Fibroblast of lung (primary cell): ENCODE results near the gene GOT1. TPM values are rescaled to one million over a fixed set of nuclear protein-coding genes. Genes with fewer than 3 reads are reported as not detected.

Experiments
- DNase-seq, 2 donors: peaks; one replicate each; pipeline versions ENCODE4 v3.0.0 to v3.0.0-alpha.2; 2010; ENCODE audit warnings: low read depth in 2 of 2
- H2AFZ ChIP-seq: 2 replicates; pipeline ENCODE4 v1.5.1; 2012; ENCODE audit warnings: low read length, control low read depth, inconsistent platforms
- H3K27ac ChIP-seq: 2 replicates; pipeline ENCODE4 v1.5.1; 2011; ENCODE audit warnings: low read length, control low read depth; ENCODE audit not compliant: insufficient read depth
- H3K27me3 ChIP-seq: 2 replicates; pipeline ENCODE4 v1.5.1; 2011; ENCODE audit warnings: mild to moderate bottlenecking, low read length; ENCODE audit not compliant: control insufficient read depth, insufficient read depth
- H3K36me3 ChIP-seq: 2 replicates; pipeline ENCODE4 v1.5.1; 2011; ENCODE audit warnings: low read length; ENCODE audit not compliant: control insufficient read depth, insufficient read depth
- H3K4me1 ChIP-seq: 2 replicates; pipeline ENCODE4 v1.5.1; 2011; ENCODE audit warnings: low read length; ENCODE audit not compliant: control insufficient read depth, insufficient read depth; ENCODE audit errors: extremely low read depth
- H3K4me2 ChIP-seq: 2 replicates; pipeline ENCODE4 v1.5.1; 2011; ENCODE audit warnings: low read length, control low read depth; ENCODE audit not compliant: insufficient read depth; ENCODE audit errors: extremely low read depth
- H3K4me3 ChIP-seq, 4 experiments: fragments of 200-600 bp in 1 of 4; sonication (generic) in 1 of 4; replicated peaks in 1 of 4; 2 replicates each; pipeline ENCODE4 v1.5.1; 2011 to 2016; ENCODE audit warnings: low read length in 4 of 4, low read depth in 3 of 4, mild to moderate bottlenecking in 3 of 4, control low read depth in 2 of 4, inconsistent platforms in 1 of 4, mixed read lengths in 1 of 4; ENCODE audit not compliant: insufficient read depth in 1 of 4; ENCODE audit errors: control extremely low read depth in 1 of 4
- H3K79me2 ChIP-seq: 2 replicates; pipeline ENCODE4 v1.5.1; 2012; ENCODE audit warnings: mild to moderate bottlenecking, low read length, inconsistent platforms; ENCODE audit not compliant: control insufficient read depth, insufficient read depth
- H3K9ac ChIP-seq: 2 replicates; pipeline ENCODE4 v1.5.1; 2011; ENCODE audit warnings: mild to moderate bottlenecking, low read length, control low read depth; ENCODE audit not compliant: insufficient read depth
- H3K9me3 ChIP-seq: 2 replicates; pipeline ENCODE4 v1.5.1; 2012; ENCODE audit warnings: low read depth, low read length; ENCODE audit not compliant: control insufficient read depth, insufficient read depth
- H4K20me1 ChIP-seq: 2 replicates; pipeline ENCODE4 v1.5.1; 2011; ENCODE audit warnings: low read length; ENCODE audit not compliant: control insufficient read depth, insufficient read depth; ENCODE audit errors: extremely low read depth
- EZH2 ChIP-seq: IDR thresholded peaks from 2 replicates; pipeline ENCODE4 v1.5.1; 2012; ENCODE audit warnings: low read length, control low read depth, mild to moderate bottlenecking; ENCODE audit errors: missing control alignments
- polyA minus RNA-seq: library from RNA; depleted of rRNA, polyadenylated mRNA; stranded (reverse); fragments of >200 nt; gene quantifications from 2 replicates; pipeline ENCODE4 v1.2.3, GENCODE V29; 2011; ENCODE audit warnings: low replicate concordance
- polyA plus RNA-seq, 2 donors: library from polyadenylated mRNA; depleted of rRNA in 1 of 2; stranded (reverse) in 1 of 2; unstranded in 1 of 2; fragments of >200 nt; gene quantifications; 2 replicates each; pipeline ENCODE4 v1.2.1, GENCODE V29; 2011 to 2012; ENCODE audit warnings: missing spikeins in 1 of 2
- total RNA-seq: library from RNA; depleted of rRNA; stranded (reverse); fragments of >200 nt; gene quantifications from 2 replicates; pipeline ENCODE4 v1.2.1, GENCODE V29; 2014
- TF ChIP-seq, protein P1 (sequence below), 2 donors: IDR thresholded peaks in 1 of 2; conservative IDR thresholded peaks in 1 of 2; 1 replicate in 1 of 2; 2 replicates in 1 of 2; pipeline ENCODE4 v1.5.1; 2011 to 2012; ENCODE audit warnings: low read length in 2 of 2, control low read depth in 1 of 2, inconsistent platforms in 1 of 2, low read depth in 1 of 2, mild to moderate bottlenecking in 1 of 2

Gene GOT1
- total RNA-seq (31.8 and 52.2 TPM in 2 replicates), polyA plus RNA-seq (20.8 and 30.2 TPM in 2 replicates), polyA minus RNA-seq (11.5 and 12.5 TPM in 2 replicates)
- polyA plus RNA-seq (2012): 20.0 and 28.4 TPM in 2 replicates

DNA sequence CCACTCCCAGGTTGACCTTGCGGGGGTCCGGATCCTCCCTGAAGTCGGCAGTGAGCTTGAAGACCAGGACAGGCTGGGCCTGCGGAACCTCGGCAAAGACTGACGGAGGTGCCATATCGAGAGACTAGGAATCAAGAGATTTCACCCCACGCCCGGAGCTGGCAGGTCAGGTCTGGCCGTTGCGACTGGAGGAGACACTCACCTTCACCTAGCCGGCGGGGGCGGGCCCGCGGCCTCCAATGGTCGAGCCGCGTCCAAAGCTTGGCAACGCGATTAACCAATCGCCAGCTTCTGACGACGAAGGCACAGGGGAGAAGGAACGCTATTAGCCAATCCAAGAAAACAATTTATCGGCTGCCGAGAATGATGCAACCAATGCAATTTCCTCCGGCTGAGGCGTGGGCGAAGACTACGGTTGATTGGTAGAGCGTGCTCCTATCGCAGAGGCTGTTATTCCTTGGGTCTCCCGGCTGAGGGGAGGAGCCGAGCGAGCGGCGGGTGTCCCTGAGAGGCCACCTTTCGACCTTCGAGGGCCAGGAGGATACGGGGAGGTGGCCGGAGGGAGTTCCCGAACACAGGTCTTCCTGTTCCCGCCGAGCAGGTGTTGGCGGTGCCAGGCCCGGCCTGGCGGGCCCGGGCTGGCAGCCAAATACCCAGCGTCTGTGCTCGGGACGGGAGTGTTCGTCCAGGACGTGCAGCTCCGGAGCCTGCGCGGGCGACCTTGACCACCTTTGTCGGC, at the start of gene GOT1:
Gene GOT1 (minus strand): TSS at position 174 of the 739 bp plus-strand sequence. CDS start 59 bp downstream, at position 115.
- peaks cover 11% of the 10 kb centered on the region for H3K79me2 ChIP-seq
- no peaks in the 10 kb centered on the region for H3K9me3 ChIP-seq
- H3K9ac ChIP-seq: peak within 1 kb of the TSS; percentile 88
- no peaks in the 10 kb centered on the region for H3K4me1 ChIP-seq
- H3K4me2 ChIP-seq: peak within 1 kb of the TSS; percentile 93
- peak; percentile 99 for DNase-seq
- TF ChIP-seq, protein P1, sequence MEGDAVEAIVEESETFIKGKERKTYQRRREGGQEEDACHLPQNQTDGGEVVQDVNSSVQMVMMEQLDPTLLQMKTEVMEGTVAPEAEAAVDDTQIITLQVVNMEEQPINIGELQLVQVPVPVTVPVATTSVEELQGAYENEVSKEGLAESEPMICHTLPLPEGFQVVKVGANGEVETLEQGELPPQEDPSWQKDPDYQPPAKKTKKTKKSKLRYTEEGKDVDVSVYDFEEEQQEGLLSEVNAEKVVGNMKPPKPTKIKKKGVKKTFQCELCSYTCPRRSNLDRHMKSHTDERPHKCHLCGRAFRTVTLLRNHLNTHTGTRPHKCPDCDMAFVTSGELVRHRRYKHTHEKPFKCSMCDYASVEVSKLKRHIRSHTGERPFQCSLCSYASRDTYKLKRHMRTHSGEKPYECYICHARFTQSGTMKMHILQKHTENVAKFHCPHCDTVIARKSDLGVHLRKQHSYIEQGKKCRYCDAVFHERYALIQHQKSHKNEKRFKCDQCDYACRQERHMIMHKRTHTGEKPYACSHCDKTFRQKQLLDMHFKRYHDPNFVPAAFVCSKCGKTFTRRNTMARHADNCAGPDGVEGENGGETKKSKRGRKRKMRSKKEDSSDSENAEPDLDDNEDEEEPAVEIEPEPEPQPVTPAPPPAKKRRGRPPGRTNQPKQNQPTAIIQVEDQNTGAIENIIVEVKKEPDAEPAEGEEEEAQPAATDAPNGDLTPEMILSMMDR (conservative IDR thresholded peaks at IDR 0.05 in 1 of 2, IDR thresholded peaks at IDR 0.05 in 1 of 2; ENCODE audit: low read depth in 1 of 2, low read length in 2 of 2): no peak
- TF ChIP-seq EZH2: no peak
- H4K20me1 ChIP-seq: no peaks in the 10 kb centered on the region
- no peaks in the 10 kb centered on the region for H3K36me3 ChIP-seq
- peak within 1 kb of the TSS; percentile 92 to 100 (median 98) for H3K4me3 ChIP-seq
- H3K27me3 ChIP-seq: no peaks in the 10 kb centered on the region
- peak within 1 kb of the TSS; percentile 98 for H2AFZ ChIP-seq
- peak within 1 kb of the TSS; percentile 87 for H3K27ac ChIP-seq

DNA sequence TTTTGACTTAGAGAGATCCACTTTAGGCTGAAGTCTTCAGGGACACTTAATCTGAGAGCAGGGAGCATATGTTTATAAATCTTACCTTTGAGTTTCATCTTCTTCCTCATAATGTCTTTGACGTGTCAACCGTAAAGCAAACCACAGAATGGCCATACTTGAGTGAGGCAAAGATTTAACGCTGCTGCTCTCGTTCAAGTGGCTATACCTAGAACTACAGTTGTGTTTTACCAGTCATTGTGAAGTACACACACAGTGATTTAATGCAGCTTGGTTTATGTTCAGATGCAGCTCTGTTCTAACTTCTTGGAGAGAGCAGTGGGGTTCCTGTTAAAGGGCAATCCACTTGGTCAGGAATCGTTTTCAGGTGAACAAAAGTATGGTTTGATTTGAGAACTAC, 39.9 kb upstream of the GOT1 start:
- no peak overlapping the region for H3K9ac ChIP-seq

DNA sequence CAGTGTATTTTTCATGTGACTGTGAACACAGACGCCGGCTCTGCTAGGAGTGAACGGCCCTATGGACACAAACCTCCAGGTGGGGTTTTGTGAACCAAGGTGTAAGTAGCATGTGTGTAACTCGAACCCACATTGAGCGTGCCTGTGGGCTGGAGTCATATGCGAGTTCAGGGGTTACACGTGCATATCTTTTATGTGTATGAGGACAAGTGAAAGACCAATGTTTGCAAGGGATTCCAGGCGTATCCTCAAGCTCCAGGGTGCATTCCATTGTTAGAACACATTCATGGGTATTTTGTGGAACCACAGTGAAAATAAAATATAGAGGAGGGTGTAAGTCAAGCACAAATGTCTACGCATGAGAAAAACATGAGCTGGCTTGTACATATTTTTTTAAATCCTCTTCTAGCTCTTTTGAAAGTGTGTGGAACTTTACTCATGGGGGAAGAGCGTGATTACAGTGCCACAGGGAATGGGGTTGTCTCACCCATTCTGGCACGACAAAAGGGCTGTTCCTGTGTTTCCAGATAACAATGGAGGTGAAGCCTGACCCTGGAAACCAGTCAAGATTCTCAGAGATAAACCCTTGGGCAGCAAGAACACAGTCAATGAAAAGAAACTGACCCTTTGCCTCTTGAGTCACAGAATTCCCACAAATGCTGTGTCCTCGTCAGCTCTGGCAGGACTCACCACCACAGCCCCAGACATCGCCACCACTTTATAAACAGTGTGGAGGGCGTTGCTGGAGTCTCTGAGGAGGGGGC, 37.0 kb upstream of the GOT1 start:
- no peak for DNase-seq
- Histone ChIP-seq H3K9ac (no peak overlapping the region), H3K27ac (no peak overlapping the region), H3K36me3 (no peaks in the 10 kb centered on the region), H3K9me3 (no peaks in the 10 kb centered on the region), H3K79me2 (no peaks in the 10 kb centered on the region), H3K4me1 (no peaks in the 10 kb centered on the region), H3K27me3 (peaks cover 7% of the 10 kb centered on the region), H2AFZ (no peak overlapping the region), H4K20me1 (no peaks in the 10 kb centered on the region), H3K4me3 (no peak overlapping the region), H3K4me2 (no peak overlapping the region)
- TF ChIP-seq, protein P1 (conservative IDR thresholded peaks at IDR 0.05 in 1 of 2, IDR thresholded peaks at IDR 0.05 in 1 of 2; ENCODE audit: low read depth in 1 of 2, low read length in 2 of 2): no peak
- TF ChIP-seq EZH2: no peak

More for the DNA sequence above, 39.9 kb upstream of the GOT1 start:
- H3K4me1 ChIP-seq: no peaks in the 10 kb centered on the region
- no peak for DNase-seq
- H3K9me3 ChIP-seq: no peaks in the 10 kb centered on the region
- H3K4me2 ChIP-seq: no peak overlapping the region
- H3K27me3 ChIP-seq: peaks cover 7% of the 10 kb centered on the region
- H3K27ac ChIP-seq: no peak overlapping the region
- H2AFZ ChIP-seq: no peak overlapping the region
- no peaks in the 10 kb centered on the region for H3K79me2 ChIP-seq
- H3K4me3 ChIP-seq: no peak overlapping the region
- no peaks in the 10 kb centered on the region for H4K20me1 ChIP-seq
- TF ChIP-seq, protein P1 (conservative IDR thresholded peaks at IDR 0.05 in 1 of 2, IDR thresholded peaks at IDR 0.05 in 1 of 2; ENCODE audit: low read depth in 1 of 2, low read length in 2 of 2): no peak
- TF ChIP-seq EZH2: no peak
- no peaks in the 10 kb centered on the region for H3K36me3 ChIP-seq
